WTC11 (cell line): ENCODE measurements around the gene KNTC1. TPM values are rescaled to one million over a fixed set of nuclear protein-coding genes. Genes with fewer than 3 reads are reported as not detected.

Source experiments
- ATAC-seq: fragments of 200-7000 bp; cut with Tn5 transposase; 2 replicates; pipeline ENCODE4 v1.10.0; 2021; ENCODE audit warnings: mild to moderate bottlenecking, moderate library complexity
- CTCF ChIA-PET: fragments of 300-600 bp; sonication (Branson Sonifier 250); formaldehyde crosslinking; loops from one replicate; lab custom pipeline; 2021; ENCODE audit warnings: antibody characterized with exemption; lab: Charles Lee
- POLR2A ChIA-PET: fragments of 350-600 bp; sonication (Branson Sonifier 250); formaldehyde crosslinking; loops from one replicate; lab custom pipeline; 2021; ENCODE audit warnings: antibody characterized with exemption; lab: Charles Lee
- DNase-seq: peaks from one replicate; pipeline ENCODE4 v3.0.0; 2021; ENCODE audit warnings: low spot score
- H3K27ac Mint-ChIP-seq: 2 replicates; pipeline ENCODE4 v1.8.0; 2021; ENCODE audit warnings: mixed read lengths
- H3K27me3 Mint-ChIP-seq: 2 replicates; pipeline ENCODE4 v1.8.0; 2021; ENCODE audit warnings: low read depth, mild to moderate bottlenecking, moderate library complexity, mixed read lengths
- H3K36me3 Mint-ChIP-seq: 2 replicates; pipeline ENCODE4 v1.8.0; 2021; ENCODE audit warnings: mixed read lengths
- H3K4me1 Mint-ChIP-seq: 2 replicates; pipeline ENCODE4 v1.8.0; 2022; ENCODE audit warnings: mixed read lengths
- H3K4me3 Mint-ChIP-seq: 2 replicates; pipeline ENCODE4 v1.8.0; 2021; ENCODE audit warnings: mild to moderate bottlenecking, moderate library complexity, mixed read lengths
- H3K9me3 Mint-ChIP-seq: 2 replicates; pipeline ENCODE4 v1.8.0; 2021; ENCODE audit warnings: mixed read lengths
- CBFB ChIP-seq: sonication (generic); formaldehyde crosslinking; IDR thresholded peaks from 2 replicates; pipeline ENCODE4 v1.8.1; 2022; ENCODE audit warnings: mild to moderate bottlenecking, low read depth, missing genetic modification reagents
- ESRRA ChIP-seq: sonication (generic); formaldehyde crosslinking; IDR thresholded peaks from 2 replicates; pipeline ENCODE4 v1.8.1; 2022; ENCODE audit warnings: mild to moderate bottlenecking, missing genetic modification reagents, borderline replicate concordance
- IRF2 ChIP-seq: sonication (generic); formaldehyde crosslinking; IDR thresholded peaks from 2 replicates; pipeline ENCODE4 v1.8.0; 2022; ENCODE audit warnings: low read depth, missing genetic modification reagents, borderline replicate concordance
- JUN ChIP-seq: sonication (generic); formaldehyde crosslinking; IDR thresholded peaks from 2 replicates; pipeline ENCODE4 v1.8.0; 2023; ENCODE audit warnings: mild to moderate bottlenecking, missing genetic modification reagents
- NFATC4 ChIP-seq: fragments of 250-450 bp; sonication (Bioruptor Pico); IDR thresholded peaks from 2 replicates; pipeline ENCODE4 v1.9.0; 2021; ENCODE audit warnings: mild to moderate bottlenecking
- NR1H2 ChIP-seq: sonication (generic); formaldehyde crosslinking; IDR thresholded peaks from 2 replicates; pipeline ENCODE4 v1.9.0; 2021; ENCODE audit warnings: mild to moderate bottlenecking, moderate library complexity, missing genetic modification reagents
- PRRX2 ChIP-seq: fragments of 250-450 bp; sonication (Bioruptor Pico); IDR thresholded peaks from 2 replicates; pipeline ENCODE4 v1.8.0; 2021; ENCODE audit warnings: mild to moderate bottlenecking
- SMAD3 ChIP-seq: sonication (generic); formaldehyde crosslinking; IDR thresholded peaks from 2 replicates; pipeline ENCODE4 v1.8.0; 2022; ENCODE audit warnings: missing genetic modification reagents, mild to moderate bottlenecking, borderline replicate concordance
- ZBTB21 ChIP-seq: sonication (generic); formaldehyde crosslinking; IDR thresholded peaks from 2 replicates; pipeline ENCODE4 v1.8.1; 2023; ENCODE audit warnings: mild to moderate bottlenecking, missing genetic modification reagents, borderline replicate concordance
- total RNA-seq: library from RNA; stranded (reverse); gene quantifications from 3 replicates; pipeline ENCODE4 v1.2.3, GENCODE V29; 2021
- TF ChIP-seq, protein P1 (sequence below): sonication (generic); formaldehyde crosslinking; IDR thresholded peaks from 2 replicates; pipeline ENCODE4 v1.8.1; 2023; ENCODE audit warnings: mild to moderate bottlenecking, missing genetic modification reagents, borderline replicate concordance
- TF ChIP-seq, protein P2 (sequence below): fragments of 250-450 bp; sonication (Bioruptor Pico); IDR thresholded peaks from 2 replicates; pipeline ENCODE4 v1.8.0; 2021; ENCODE audit warnings: mild to moderate bottlenecking
- TF ChIP-seq, protein P3 (sequence below): sonication (generic); formaldehyde crosslinking; conservative IDR thresholded peaks from 2 replicates; pipeline ENCODE4 v1.8.1; 2022; ENCODE audit warnings: mild to moderate bottlenecking, missing genetic modification reagents
- TF ChIP-seq, protein P4 (sequence below): sonication (generic); formaldehyde crosslinking; IDR thresholded peaks from 2 replicates; pipeline ENCODE4 v1.8.0; 2023; ENCODE audit warnings: missing genetic modification reagents, mild to moderate bottlenecking, borderline replicate concordance
- TF ChIP-seq, protein P5 (sequence below): sonication (generic); formaldehyde crosslinking; IDR thresholded peaks from 2 replicates; pipeline ENCODE4 v1.8.1; 2022; ENCODE audit warnings: low read depth, missing genetic modification reagents, borderline replicate concordance
- TF ChIP-seq, protein P6 (sequence below): sonication (generic); formaldehyde crosslinking; IDR thresholded peaks from 2 replicates; pipeline ENCODE4 v1.8.0; 2023; ENCODE audit warnings: missing genetic modification reagents
- TF ChIP-seq, protein P7 (sequence below): fragments of 250-450 bp; sonication (Bioruptor Pico); IDR thresholded peaks from 2 replicates; pipeline ENCODE4 v1.9.0; 2021; ENCODE audit warnings: mild to moderate bottlenecking, borderline replicate concordance

The KNTC1 gene
- total RNA-seq, 1 experiment from 2014 or later = 85.1 TPM

DNA sequence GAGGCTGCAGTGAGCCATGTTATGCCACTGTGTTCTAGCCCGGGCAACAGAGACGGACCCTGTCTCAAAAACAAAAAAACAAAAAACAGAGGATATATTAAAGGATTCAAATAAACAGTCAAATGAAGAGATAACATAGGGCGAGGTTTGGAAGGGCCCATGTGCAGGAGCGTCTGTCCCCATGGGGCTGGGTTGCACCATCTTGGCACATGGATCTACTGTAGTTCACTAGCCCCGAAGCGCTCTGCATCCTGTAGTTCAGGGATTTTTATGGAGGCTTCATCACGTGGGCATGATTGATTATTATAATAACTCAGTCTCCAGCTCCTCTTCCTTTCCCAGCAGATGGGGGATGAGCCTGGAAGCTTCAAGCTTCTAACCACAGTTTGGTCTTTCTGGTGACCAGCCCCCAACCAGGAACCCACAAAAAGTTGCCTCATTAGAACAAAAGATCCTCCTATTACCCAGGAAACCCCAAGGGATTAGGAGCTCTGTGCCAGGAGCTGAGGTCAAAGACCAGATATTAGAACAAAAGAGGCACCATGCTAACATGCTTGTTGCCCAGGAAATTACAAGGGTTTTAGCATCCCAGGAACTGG, 116.3 kb downstream of the KNTC1 start (continued):
- no peak for TF ChIP-seq CBFB
- no peak for TF ChIP-seq JUN (CRISPR knock-in tag)
- TF ChIP-seq, protein P1, sequence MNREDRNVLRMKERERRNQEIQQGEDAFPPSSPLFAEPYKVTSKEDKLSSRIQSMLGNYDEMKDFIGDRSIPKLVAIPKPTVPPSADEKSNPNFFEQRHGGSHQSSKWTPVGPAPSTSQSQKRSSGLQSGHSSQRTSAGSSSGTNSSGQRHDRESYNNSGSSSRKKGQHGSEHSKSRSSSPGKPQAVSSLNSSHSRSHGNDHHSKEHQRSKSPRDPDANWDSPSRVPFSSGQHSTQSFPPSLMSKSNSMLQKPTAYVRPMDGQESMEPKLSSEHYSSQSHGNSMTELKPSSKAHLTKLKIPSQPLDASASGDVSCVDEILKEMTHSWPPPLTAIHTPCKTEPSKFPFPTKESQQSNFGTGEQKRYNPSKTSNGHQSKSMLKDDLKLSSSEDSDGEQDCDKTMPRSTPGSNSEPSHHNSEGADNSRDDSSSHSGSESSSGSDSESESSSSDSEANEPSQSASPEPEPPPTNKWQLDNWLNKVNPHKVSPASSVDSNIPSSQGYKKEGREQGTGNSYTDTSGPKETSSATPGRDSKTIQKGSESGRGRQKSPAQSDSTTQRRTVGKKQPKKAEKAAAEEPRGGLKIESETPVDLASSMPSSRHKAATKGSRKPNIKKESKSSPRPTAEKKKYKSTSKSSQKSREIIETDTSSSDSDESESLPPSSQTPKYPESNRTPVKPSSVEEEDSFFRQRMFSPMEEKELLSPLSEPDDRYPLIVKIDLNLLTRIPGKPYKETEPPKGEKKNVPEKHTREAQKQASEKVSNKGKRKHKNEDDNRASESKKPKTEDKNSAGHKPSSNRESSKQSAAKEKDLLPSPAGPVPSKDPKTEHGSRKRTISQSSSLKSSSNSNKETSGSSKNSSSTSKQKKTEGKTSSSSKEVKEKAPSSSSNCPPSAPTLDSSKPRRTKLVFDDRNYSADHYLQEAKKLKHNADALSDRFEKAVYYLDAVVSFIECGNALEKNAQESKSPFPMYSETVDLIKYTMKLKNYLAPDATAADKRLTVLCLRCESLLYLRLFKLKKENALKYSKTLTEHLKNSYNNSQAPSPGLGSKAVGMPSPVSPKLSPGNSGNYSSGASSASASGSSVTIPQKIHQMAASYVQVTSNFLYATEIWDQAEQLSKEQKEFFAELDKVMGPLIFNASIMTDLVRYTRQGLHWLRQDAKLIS = no peak
- no peak for TF ChIP-seq IRF2 (CRISPR knock-in tag)
- TF ChIP-seq, protein P2, sequence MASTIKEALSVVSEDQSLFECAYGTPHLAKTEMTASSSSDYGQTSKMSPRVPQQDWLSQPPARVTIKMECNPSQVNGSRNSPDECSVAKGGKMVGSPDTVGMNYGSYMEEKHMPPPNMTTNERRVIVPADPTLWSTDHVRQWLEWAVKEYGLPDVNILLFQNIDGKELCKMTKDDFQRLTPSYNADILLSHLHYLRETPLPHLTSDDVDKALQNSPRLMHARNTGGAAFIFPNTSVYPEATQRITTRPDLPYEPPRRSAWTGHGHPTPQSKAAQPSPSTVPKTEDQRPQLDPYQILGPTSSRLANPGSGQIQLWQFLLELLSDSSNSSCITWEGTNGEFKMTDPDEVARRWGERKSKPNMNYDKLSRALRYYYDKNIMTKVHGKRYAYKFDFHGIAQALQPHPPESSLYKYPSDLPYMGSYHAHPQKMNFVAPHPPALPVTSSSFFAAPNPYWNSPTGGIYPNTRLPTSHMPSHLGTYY = no peak
- TF ChIP-seq, protein P3, sequence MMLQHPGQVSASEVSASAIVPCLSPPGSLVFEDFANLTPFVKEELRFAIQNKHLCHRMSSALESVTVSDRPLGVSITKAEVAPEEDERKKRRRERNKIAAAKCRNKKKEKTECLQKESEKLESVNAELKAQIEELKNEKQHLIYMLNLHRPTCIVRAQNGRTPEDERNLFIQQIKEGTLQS = no peak

DNA sequence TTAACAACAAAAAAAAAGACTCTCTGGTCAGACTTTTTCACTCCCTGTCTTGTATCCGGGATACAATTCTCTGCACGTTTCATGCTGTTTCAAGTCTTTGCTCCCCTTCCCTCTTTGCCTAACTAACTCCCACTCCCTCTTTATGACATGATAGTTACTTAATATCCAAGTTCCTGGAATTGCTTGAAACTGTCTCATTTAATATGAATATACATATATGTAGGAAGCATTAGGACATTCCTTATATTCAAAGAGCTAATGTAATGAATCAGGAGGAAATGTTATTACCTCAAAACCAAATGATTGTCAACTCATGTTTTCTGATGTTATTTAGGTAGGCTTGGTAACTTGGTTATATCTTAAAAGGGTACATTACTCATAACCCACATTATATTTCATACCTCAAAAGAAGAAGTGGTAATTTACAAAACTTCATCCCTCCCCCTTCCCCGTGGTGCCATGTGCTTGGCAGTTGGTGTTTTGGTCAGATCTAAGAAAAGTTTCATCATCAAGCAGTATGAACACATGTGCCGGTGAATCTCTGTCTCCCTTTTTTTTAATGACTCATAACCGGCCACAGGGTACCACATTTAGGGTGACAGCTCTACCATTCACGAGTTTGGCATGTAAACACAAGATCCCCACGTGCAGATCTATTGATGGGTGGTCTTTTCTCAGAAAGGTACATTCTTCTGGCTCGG, 119.6 kb downstream of the KNTC1 start:
- Mint-ChIP-seq H3K36me3 (no peaks in the 10 kb centered on the region), H3K9me3 (0 out of 2 replicates have a peak, but pooled peaks cover 3% of the 10 kb centered on the region), H3K4me3 (no peak overlapping the region), H3K27me3 (no peaks in the 10 kb centered on the region), H3K27ac (no peak overlapping the region), H3K4me1 (peaks cover 18% of the 10 kb centered on the region)
- no peak for TF ChIP-seq NR1H2 (CRISPR knock-in tag)
- TF ChIP-seq, protein P4, sequence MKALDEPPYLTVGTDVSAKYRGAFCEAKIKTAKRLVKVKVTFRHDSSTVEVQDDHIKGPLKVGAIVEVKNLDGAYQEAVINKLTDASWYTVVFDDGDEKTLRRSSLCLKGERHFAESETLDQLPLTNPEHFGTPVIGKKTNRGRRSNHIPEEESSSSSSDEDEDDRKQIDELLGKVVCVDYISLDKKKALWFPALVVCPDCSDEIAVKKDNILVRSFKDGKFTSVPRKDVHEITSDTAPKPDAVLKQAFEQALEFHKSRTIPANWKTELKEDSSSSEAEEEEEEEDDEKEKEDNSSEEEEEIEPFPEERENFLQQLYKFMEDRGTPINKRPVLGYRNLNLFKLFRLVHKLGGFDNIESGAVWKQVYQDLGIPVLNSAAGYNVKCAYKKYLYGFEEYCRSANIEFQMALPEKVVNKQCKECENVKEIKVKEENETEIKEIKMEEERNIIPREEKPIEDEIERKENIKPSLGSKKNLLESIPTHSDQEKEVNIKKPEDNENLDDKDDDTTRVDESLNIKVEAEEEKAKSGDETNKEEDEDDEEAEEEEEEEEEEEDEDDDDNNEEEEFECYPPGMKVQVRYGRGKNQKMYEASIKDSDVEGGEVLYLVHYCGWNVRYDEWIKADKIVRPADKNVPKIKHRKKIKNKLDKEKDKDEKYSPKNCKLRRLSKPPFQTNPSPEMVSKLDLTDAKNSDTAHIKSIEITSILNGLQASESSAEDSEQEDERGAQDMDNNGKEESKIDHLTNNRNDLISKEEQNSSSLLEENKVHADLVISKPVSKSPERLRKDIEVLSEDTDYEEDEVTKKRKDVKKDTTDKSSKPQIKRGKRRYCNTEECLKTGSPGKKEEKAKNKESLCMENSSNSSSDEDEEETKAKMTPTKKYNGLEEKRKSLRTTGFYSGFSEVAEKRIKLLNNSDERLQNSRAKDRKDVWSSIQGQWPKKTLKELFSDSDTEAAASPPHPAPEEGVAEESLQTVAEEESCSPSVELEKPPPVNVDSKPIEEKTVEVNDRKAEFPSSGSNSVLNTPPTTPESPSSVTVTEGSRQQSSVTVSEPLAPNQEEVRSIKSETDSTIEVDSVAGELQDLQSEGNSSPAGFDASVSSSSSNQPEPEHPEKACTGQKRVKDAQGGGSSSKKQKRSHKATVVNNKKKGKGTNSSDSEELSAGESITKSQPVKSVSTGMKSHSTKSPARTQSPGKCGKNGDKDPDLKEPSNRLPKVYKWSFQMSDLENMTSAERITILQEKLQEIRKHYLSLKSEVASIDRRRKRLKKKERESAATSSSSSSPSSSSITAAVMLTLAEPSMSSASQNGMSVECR (CRISPR knock-in tag) = no peak
- TF ChIP-seq PRRX2 (CRISPR knock-in tag) = no peak
- TF ChIP-seq, protein P5, sequence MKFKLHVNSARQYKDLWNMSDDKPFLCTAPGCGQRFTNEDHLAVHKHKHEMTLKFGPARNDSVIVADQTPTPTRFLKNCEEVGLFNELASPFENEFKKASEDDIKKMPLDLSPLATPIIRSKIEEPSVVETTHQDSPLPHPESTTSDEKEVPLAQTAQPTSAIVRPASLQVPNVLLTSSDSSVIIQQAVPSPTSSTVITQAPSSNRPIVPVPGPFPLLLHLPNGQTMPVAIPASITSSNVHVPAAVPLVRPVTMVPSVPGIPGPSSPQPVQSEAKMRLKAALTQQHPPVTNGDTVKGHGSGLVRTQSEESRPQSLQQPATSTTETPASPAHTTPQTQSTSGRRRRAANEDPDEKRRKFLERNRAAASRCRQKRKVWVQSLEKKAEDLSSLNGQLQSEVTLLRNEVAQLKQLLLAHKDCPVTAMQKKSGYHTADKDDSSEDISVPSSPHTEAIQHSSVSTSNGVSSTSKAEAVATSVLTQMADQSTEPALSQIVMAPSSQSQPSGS (CRISPR knock-in tag) = no peak
- no peak for TF ChIP-seq SMAD3 (CRISPR knock-in tag)
- no peak for TF ChIP-seq ESRRA
- no peak for TF ChIP-seq ZBTB21 (CRISPR knock-in tag)
- TF ChIP-seq, protein P6, sequence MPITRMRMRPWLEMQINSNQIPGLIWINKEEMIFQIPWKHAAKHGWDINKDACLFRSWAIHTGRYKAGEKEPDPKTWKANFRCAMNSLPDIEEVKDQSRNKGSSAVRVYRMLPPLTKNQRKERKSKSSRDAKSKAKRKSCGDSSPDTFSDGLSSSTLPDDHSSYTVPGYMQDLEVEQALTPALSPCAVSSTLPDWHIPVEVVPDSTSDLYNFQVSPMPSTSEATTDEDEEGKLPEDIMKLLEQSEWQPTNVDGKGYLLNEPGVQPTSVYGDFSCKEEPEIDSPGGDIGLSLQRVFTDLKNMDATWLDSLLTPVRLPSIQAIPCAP (CRISPR knock-in tag) = no peak
- TF ChIP-seq NFATC4 (CRISPR knock-in tag) = no peak
- TF ChIP-seq, protein P7, sequence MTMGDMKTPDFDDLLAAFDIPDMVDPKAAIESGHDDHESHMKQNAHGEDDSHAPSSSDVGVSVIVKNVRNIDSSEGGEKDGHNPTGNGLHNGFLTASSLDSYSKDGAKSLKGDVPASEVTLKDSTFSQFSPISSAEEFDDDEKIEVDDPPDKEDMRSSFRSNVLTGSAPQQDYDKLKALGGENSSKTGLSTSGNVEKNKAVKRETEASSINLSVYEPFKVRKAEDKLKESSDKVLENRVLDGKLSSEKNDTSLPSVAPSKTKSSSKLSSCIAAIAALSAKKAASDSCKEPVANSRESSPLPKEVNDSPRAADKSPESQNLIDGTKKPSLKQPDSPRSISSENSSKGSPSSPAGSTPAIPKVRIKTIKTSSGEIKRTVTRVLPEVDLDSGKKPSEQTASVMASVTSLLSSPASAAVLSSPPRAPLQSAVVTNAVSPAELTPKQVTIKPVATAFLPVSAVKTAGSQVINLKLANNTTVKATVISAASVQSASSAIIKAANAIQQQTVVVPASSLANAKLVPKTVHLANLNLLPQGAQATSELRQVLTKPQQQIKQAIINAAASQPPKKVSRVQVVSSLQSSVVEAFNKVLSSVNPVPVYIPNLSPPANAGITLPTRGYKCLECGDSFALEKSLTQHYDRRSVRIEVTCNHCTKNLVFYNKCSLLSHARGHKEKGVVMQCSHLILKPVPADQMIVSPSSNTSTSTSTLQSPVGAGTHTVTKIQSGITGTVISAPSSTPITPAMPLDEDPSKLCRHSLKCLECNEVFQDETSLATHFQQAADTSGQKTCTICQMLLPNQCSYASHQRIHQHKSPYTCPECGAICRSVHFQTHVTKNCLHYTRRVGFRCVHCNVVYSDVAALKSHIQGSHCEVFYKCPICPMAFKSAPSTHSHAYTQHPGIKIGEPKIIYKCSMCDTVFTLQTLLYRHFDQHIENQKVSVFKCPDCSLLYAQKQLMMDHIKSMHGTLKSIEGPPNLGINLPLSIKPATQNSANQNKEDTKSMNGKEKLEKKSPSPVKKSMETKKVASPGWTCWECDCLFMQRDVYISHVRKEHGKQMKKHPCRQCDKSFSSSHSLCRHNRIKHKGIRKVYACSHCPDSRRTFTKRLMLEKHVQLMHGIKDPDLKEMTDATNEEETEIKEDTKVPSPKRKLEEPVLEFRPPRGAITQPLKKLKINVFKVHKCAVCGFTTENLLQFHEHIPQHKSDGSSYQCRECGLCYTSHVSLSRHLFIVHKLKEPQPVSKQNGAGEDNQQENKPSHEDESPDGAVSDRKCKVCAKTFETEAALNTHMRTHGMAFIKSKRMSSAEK (CRISPR knock-in tag) = no peak
- TF ChIP-seq, protein P3 = no peak
- no peak for DNase-seq
- CTCF ChIA-PET = interaction anchor here (1.1 to 1.6 kb wide), 2 partner anchors 9 to 13 kb away, joined by 4 read pairs; no protein-coding TSS in a partner anchor
- POLR2A ChIA-PET = no interaction called here
- ATAC-seq = no peak
